ENCODE results near the gene PTPRR. TPM values are rescaled to one million over a fixed set of nuclear protein-coding genes. Genes with fewer than 3 reads are reported as not detected.

The PTPRR gene
- total and polyA plus RNA-seq, 2 experiments from 2014 or later, result not detected

DNA sequence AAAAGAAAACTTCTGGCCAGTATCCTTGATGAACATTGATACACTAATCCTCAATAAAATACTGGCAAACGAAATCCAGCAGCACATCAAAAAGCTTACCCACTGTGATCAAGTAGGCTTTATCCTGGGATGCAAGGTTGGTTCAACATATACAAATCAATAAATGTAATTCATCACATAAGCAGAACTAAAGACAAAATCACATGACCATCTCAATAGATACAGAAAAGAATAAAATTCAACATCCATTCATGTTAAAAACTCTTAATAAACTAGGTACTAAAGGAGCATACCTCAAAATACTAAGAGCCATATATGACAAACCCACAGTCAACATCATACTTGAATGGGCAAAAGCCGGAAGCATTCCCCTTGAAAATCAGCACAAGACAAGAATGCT, 211.5 kb downstream of the PTPRR start:
- no peaks in the 10 kb centered on the region for H3K4me1 ChIP-seq (ENCODE audit: low read depth)
- no peaks in the 10 kb centered on the region for H3K9me3 ChIP-seq (ENCODE audit: low read depth)
- H3K4me3 ChIP-seq, result no peak overlapping the region
- H3K27ac ChIP-seq, result no peak overlapping the region
- DNase-seq (ENCODE audit: low read depth in 1 of 2, low spot score in 1 of 2), result no peak
- H3K36me3 ChIP-seq, result no peaks in the 10 kb centered on the region
- no peaks in the 10 kb centered on the region for H3K27me3 ChIP-seq
- TF ChIP-seq, protein P1, sequence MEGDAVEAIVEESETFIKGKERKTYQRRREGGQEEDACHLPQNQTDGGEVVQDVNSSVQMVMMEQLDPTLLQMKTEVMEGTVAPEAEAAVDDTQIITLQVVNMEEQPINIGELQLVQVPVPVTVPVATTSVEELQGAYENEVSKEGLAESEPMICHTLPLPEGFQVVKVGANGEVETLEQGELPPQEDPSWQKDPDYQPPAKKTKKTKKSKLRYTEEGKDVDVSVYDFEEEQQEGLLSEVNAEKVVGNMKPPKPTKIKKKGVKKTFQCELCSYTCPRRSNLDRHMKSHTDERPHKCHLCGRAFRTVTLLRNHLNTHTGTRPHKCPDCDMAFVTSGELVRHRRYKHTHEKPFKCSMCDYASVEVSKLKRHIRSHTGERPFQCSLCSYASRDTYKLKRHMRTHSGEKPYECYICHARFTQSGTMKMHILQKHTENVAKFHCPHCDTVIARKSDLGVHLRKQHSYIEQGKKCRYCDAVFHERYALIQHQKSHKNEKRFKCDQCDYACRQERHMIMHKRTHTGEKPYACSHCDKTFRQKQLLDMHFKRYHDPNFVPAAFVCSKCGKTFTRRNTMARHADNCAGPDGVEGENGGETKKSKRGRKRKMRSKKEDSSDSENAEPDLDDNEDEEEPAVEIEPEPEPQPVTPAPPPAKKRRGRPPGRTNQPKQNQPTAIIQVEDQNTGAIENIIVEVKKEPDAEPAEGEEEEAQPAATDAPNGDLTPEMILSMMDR (IDR thresholded peaks at IDR 0.05; ENCODE audit: low read depth, low read length), result no peak

DNA sequence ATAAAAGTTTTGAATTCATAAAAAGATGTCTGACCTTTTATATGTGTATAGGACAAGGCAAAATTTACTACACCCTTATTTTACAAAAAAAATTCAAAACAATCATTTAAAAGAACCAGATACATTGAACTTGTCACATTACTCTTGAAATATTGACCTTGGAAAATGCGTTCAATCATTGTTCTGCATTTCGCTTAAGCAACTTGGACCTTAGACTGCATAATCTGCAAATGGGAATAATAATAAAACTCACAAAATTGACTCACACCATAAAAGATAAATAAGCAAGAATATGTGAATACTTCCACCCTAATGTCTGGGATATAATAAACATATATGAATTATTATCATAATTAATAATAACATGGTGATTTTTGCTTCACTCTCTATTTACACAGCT, 213.9 kb downstream of the PTPRR start:
- Histone ChIP-seq H3K36me3 (no peaks in the 10 kb centered on the region), H3K9me3 (ENCODE audit: low read depth) (no peaks in the 10 kb centered on the region), H3K4me1 (ENCODE audit: low read depth) (no peaks in the 10 kb centered on the region), H3K4me3 (no peak overlapping the region), H3K27ac (no peak overlapping the region), H3K27me3 (no peaks in the 10 kb centered on the region)
- TF ChIP-seq, protein P1 (IDR thresholded peaks at IDR 0.05; ENCODE audit: low read depth, low read length), result no peak
- no peak for DNase-seq (ENCODE audit: low read depth in 1 of 2, low spot score in 1 of 2)

DNA sequence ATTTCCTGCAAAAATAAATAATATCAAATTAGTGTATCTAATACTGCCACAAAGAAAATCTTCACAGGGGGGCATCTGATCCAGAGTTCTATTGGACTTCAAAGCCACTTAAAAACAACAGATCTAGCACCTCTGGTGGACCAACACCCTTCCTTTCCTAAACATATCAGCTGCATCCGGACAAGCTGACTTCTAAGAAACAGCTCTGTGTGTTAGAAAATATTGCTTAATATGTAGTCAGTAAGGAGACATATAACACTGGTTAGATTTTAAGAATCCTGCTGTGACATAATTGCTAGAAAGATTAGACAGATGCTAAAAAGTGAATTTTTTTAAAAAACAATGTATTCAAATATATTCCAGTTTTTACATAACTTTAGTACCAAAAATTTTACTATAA, 222.2 kb downstream of the PTPRR start:
- TF ChIP-seq, protein P1 (IDR thresholded peaks at IDR 0.05; ENCODE audit: low read depth, low read length), result no peak
- H3K9me3 ChIP-seq (ENCODE audit: low read depth), result no peaks in the 10 kb centered on the region
- no peaks in the 10 kb centered on the region for H3K4me1 ChIP-seq (ENCODE audit: low read depth)
- H3K36me3 ChIP-seq, result no peaks in the 10 kb centered on the region
- H3K4me3 ChIP-seq, result no peak overlapping the region
- H3K27ac ChIP-seq, result no peak overlapping the region
- DNase-seq (ENCODE audit: low read depth in 1 of 2, low spot score in 1 of 2), result no peak
- no peaks in the 10 kb centered on the region for H3K27me3 ChIP-seq

DNA sequence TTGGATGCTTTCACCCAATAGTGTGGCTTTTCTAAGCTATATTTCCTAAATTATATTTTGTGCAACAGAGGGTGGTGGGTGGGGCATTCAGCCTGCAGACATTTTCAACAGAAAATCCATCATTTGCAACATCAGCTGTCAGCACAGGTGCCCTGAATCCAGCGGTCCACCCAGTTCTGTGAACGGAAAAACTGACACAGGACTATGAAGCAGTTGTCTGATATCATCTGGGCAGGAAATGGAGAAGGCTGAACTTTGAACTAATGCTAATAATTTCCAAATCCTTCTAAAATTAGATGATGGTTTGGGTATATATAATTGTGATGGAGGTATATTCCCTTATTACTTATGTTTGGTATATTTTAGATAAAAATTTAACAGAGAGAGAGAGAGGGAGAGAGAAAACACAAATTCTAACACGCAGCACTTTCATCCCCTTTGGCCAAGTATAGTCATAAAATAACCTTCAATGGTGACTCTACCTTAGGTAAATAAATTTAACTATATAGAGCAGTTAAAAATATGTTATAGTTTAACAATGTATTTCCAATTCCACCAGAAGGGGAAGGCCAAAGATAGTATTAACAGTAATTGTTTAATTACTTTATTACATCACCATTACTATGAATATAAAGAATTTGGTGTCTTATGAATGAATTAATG, 225.0 kb downstream of the PTPRR start:
- Histone ChIP-seq H3K27ac (no peak overlapping the region), H3K27me3 (no peaks in the 10 kb centered on the region), H3K36me3 (no peaks in the 10 kb centered on the region), H3K4me3 (no peak overlapping the region), H3K9me3 (ENCODE audit: low read depth) (no peaks in the 10 kb centered on the region), H3K4me1 (ENCODE audit: low read depth) (no peaks in the 10 kb centered on the region)
- TF ChIP-seq, protein P1 (IDR thresholded peaks at IDR 0.05; ENCODE audit: low read depth, low read length), result no peak
- DNase-seq (ENCODE audit: low read depth in 1 of 2, low spot score in 1 of 2), result no peak

DNA sequence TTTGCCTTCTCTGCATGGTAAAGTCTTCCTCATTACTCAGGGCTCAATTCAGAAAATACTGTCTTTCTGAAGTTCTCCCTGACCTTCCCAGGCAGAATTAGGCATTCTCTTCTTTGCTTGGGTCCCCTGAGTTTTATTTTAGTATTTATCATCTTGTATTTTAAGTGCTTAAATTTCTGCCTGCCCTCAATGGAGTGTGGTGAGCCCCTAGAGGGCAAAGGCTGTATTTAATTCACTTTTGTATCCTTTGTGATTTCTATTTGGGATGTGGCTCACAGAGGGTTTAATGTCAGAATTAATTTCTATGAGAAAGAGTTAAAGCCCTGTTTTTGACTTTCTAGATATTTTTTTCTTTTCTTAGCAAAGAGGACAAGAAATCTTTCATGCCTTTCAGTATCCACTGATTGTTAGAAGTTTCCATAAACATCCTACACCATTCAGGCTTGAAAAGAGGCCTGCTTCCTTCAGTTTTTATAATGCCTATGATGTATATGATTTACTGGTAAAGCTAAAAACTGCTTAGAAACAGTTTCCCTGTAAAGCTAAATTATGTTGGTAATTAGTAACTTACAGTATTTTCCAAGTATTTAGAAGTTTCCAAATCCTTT, 227.8 kb downstream of the PTPRR start:
- TF ChIP-seq, protein P1 (IDR thresholded peaks at IDR 0.05; ENCODE audit: low read depth, low read length), result peak; percentile 63
- peak; percentile 6 to 59 for DNase-seq (ENCODE audit: low read depth in 1 of 2, low spot score in 1 of 2)
- no peak overlapping the region for H3K4me3 ChIP-seq
- H3K4me1 ChIP-seq (ENCODE audit: low read depth), result no peaks in the 10 kb centered on the region
- no peaks in the 10 kb centered on the region for H3K9me3 ChIP-seq (ENCODE audit: low read depth)
- no peak overlapping the region for H3K27ac ChIP-seq
- no peaks in the 10 kb centered on the region for H3K36me3 ChIP-seq
- no peaks in the 10 kb centered on the region for H3K27me3 ChIP-seq

All from cardiac muscle cell (in vitro differentiated cells and primary cell).